ENCODE data around the gene PLK5. TPM values are rescaled to one million over a fixed set of nuclear protein-coding genes. Genes with fewer than 3 reads are reported as not detected.

The PLK5 gene
- total RNA-seq, 1 donor: not detected

- DNase-seq (ENCODE audit: low read depth): no peak
- H3K4me3 ChIP-seq (ENCODE audit: low read depth, low read length): no peak overlapping the region
- TF ChIP-seq CTCF (IDR thresholded peaks at IDR 0.05; ENCODE audit: insufficient read depth, low read length): no peak
Observed at GRCh38 chr19:1524287-1524971, 552 bp downstream of the PLK5 start.

- H3K4me3 ChIP-seq (ENCODE audit: low read depth, low read length): no peak overlapping the region
- TF ChIP-seq CTCF (IDR thresholded peaks at IDR 0.05; ENCODE audit: insufficient read depth, low read length): no peak
- no peak for DNase-seq (ENCODE audit: low read depth)
Observed at GRCh38 chr19:1524972-1525325, 1.1 kb downstream of the PLK5 start.

GRCh38 chr19:1525343-1525742, 1.5 kb downstream of the PLK5 start:
- no peak for DNase-seq (ENCODE audit: low read depth)
- TF ChIP-seq CTCF (IDR thresholded peaks at IDR 0.05; ENCODE audit: insufficient read depth, low read length): no peak

GRCh38 chr19:1526066-1526778, 2.3 kb downstream of the PLK5 start:
- no peak for TF ChIP-seq CTCF (IDR thresholded peaks at IDR 0.05; ENCODE audit: insufficient read depth, low read length)
- no peak overlapping the region for H3K4me3 ChIP-seq (ENCODE audit: low read depth, low read length)

More at GRCh38 chr19:1525343-1525742, 1.5 kb downstream of the PLK5 start:
- no peak overlapping the region for H3K4me3 ChIP-seq (ENCODE audit: low read depth, low read length)

GRCh38 chr19:1526979-1527649, 3.2 kb downstream of the PLK5 start:
- DNase-seq (ENCODE audit: low read depth): no peak
- TF ChIP-seq CTCF (IDR thresholded peaks at IDR 0.05; ENCODE audit: insufficient read depth, low read length): no peak
- H3K4me3 ChIP-seq (ENCODE audit: low read depth, low read length): no peak overlapping the region

More at GRCh38 chr19:1526066-1526778, 2.3 kb downstream of the PLK5 start:
- no peak for DNase-seq (ENCODE audit: low read depth)

- no peak overlapping the region for H3K4me3 ChIP-seq (ENCODE audit: low read depth, low read length)
- TF ChIP-seq CTCF (IDR thresholded peaks at IDR 0.05; ENCODE audit: insufficient read depth, low read length): no peak
- no peak for DNase-seq (ENCODE audit: low read depth)
Observed at GRCh38 chr19:1527650-1528309, 3.9 kb downstream of the PLK5 start.

All from fibroblast of the aortic adventitia (primary cell).